GM12878 (cell line): Measurements from ENCODE around the gene IMMP2L. TPM values are rescaled to one million over a fixed set of nuclear protein-coding genes. Genes with fewer than 3 reads are reported as not detected.

Source experiments
- ATAC-seq: fragments of 200-7000 bp; cut with Tn5 transposase; 3 replicates; pipeline ENCODE4 v1.9.1; 2020; ENCODE audit warnings: mild to moderate bottlenecking, moderate library complexity
- BruUV-seq: library from RNA; stranded (reverse); fragments of 400-500 nt; replicated peaks from 2 replicates; lab custom pipeline; 2021; lab: Mats Ljungman, UMichigan
- CTCF ChIA-PET: fragments of 300-600 bp; sonication (Branson Sonifier 250); formaldehyde crosslinking; extraction: SDS; loops from one replicate; lab custom pipeline; 2021; ENCODE audit warnings: inconsistent platforms; lab: Yijun Ruan, JAX
- POLR2A ChIA-PET: fragments of 350-600 bp; formaldehyde crosslinking; extraction: SDS; loops from one replicate; lab custom pipeline; 2021; ENCODE audit warnings: inconsistent platforms; lab: Charles Lee
- RAD21 ChIA-PET: fragments of 300-600 bp; sonication (Branson Sonifier 250); formaldehyde crosslinking; loops from one replicate; lab custom pipeline; 2023; ENCODE audit warnings: antibody characterized with exemption; ENCODE audit not compliant: unreplicated experiment; lab: Charles Lee
- SMC1A ChIA-PET: fragments of 300-600 bp; sonication (Branson Sonifier 250); formaldehyde crosslinking; loops from one replicate; lab custom pipeline; 2023; ENCODE audit not compliant: unreplicated experiment, uncharacterized antibody; lab: Charles Lee
- DNase-seq: peaks from one replicate; pipeline ENCODE4 v3.0.0-alpha.2; 2011; ENCODE audit warnings: low read depth, low spot score
- FAIRE-seq: peaks from 3 replicates; lab custom pipeline; 2011; peaks lifted over from hg19 to GRCh38; lab: Jason Lieb, UNC
- H2AFZ ChIP-seq: 2 replicates; pipeline ENCODE4 v1.6.0; 2011; ENCODE audit warnings: low read depth, low read length, control low read depth; ENCODE audit not compliant: control insufficient read depth
- H3K27ac ChIP-seq: 2 replicates; pipeline ENCODE4 v1.5.1; 2011; ENCODE audit warnings: control low read depth; ENCODE audit not compliant: control insufficient read depth, insufficient read depth
- H3K27me3 ChIP-seq, 2 experiments: replicated peaks in 1 of 2; 2 replicates each; pipeline versions ENCODE4 v1.6.0 to v1.6.1; 2011; ENCODE audit warnings: low read length in 1 of 2; ENCODE audit not compliant: control insufficient read depth in 2 of 2, insufficient read depth in 2 of 2
- H3K36me3 ChIP-seq, 2 experiments: 2 replicates each; pipeline ENCODE4 v1.5.1; 2011; ENCODE audit warnings: low read length in 1 of 2; ENCODE audit not compliant: control insufficient read depth in 2 of 2, insufficient read depth in 2 of 2
- H3K4me1 ChIP-seq: 2 replicates; pipeline ENCODE4 v1.6.1; 2011; ENCODE audit warnings: mild to moderate bottlenecking, low read length, moderate library complexity, mixed read lengths; ENCODE audit not compliant: control insufficient read depth, insufficient read depth
- H3K4me2 ChIP-seq: 2 replicates; pipeline ENCODE4 v1.6.0; 2011; ENCODE audit warnings: control low read depth; ENCODE audit not compliant: control insufficient read depth, insufficient read depth
- H3K4me3 ChIP-seq: fragments of 200-600 bp; sonication (generic); 2 replicates; pipeline ENCODE4 v1.5.1; 2016
- H3K79me2 ChIP-seq: 2 replicates; pipeline ENCODE4 v1.6.0; 2011; ENCODE audit warnings: low read length; ENCODE audit not compliant: control insufficient read depth, insufficient read depth
- H3K9ac ChIP-seq: 2 replicates; pipeline ENCODE4 v1.8.0; 2011; ENCODE audit warnings: low read length, control low read depth, mixed read lengths; ENCODE audit not compliant: control insufficient read depth, insufficient read depth
- H3K9me3 ChIP-seq: replicated peaks from 3 replicates; pipeline ENCODE4 v1.5.1; 2011; ENCODE audit warnings: mild to moderate bottlenecking, low read length; ENCODE audit not compliant: control insufficient read depth, insufficient read depth
- H4K20me1 ChIP-seq: 2 replicates; pipeline ENCODE4 v1.6.0; 2011; ENCODE audit not compliant: control insufficient read depth, insufficient read depth
- CEBPB ChIP-seq, 2 experiments: fragments of 150-350 bp in 1 of 2; IDR thresholded peaks; 2 replicates each; pipeline ENCODE4 v1.6.1; 2012 to 2014; ENCODE audit warnings: low read depth in 2 of 2, low read length in 2 of 2, borderline replicate concordance in 1 of 2, inconsistent platforms in 1 of 2
- EGR1 ChIP-seq, 2 experiments: IDR thresholded peaks; 1 replicate in 1 of 2; 2 replicates in 1 of 2; pipeline ENCODE4 v1.6.1; 2011 to 2012; ENCODE audit warnings: low read depth in 2 of 2, low read length in 2 of 2, borderline replicate concordance in 1 of 2, mild to moderate bottlenecking in 1 of 2, moderate library complexity in 1 of 2
- JUNB ChIP-seq: IDR thresholded peaks from 2 replicates; pipeline ENCODE4 v1.6.1; 2016; ENCODE audit warnings: antibody characterized with exemption, mild to moderate bottlenecking
- NFYB ChIP-seq: IDR thresholded peaks from 2 replicates; pipeline ENCODE4 v1.6.1; 2011; ENCODE audit warnings: low read depth, mild to moderate bottlenecking, low read length, improper control_type of control experiment, moderate library complexity; ENCODE audit not compliant: insufficient read depth
- NR2F1 ChIP-seq: fragments of 450-650 bp; conservative IDR thresholded peaks from 2 replicates; pipeline ENCODE4 v1.6.1; 2017; ENCODE audit warnings: mild to moderate bottlenecking
- RUNX3 ChIP-seq: IDR thresholded peaks from 2 replicates; pipeline ENCODE4 v1.6.1; 2012; ENCODE audit warnings: low read length, inconsistent platforms
- SMAD5 ChIP-seq: IDR thresholded peaks from 2 replicates; pipeline ENCODE4 v1.6.1; 2016; ENCODE audit warnings: antibody characterized with exemption, low read depth
- SPI1 ChIP-seq: IDR thresholded peaks from 2 replicates; pipeline ENCODE4 v1.6.1; 2011; ENCODE audit warnings: low read depth, mild to moderate bottlenecking, low read length, moderate library complexity, borderline replicate concordance; ENCODE audit not compliant: insufficient read depth
- ZNF217 ChIP-seq: fragments of 450-650 bp; IDR thresholded peaks from 2 replicates; pipeline ENCODE4 v1.6.1; 2017; ENCODE audit warnings: antibody characterized with exemption, mild to moderate bottlenecking
- WGBS: methylation state at CpG from one replicate; pipeline ENCODE4 v1.1.6; 2016; ENCODE audit warnings: low lambda C conversion rate; ENCODE audit not compliant: insufficient replicate concordance, insufficient coverage; ENCODE audit errors: missing lambda C conversion rate; 5-methylcytosine and 5-hydroxymethylcytosine counted together
- in situ Hi-C: fragments of 300-500 bp; cut with MboI; formaldehyde crosslinking; loops from 9 replicates; pipeline ENCODE4 v1.14.3; 2018; ENCODE audit warnings: mixed read lengths
- intact Hi-C: fragments of 100-400 bp; cut with micrococcal nuclease; formaldehyde crosslinking; loops from one replicate; pipeline ENCODE4 v1.14.2; 2022; ENCODE audit not compliant: unreplicated experiment
- polyA plus RNA-seq, 11 experiments: library from polyadenylated mRNA; depleted of rRNA in 4 of 11; unstranded in 6 of 11; stranded (reverse) in 5 of 11; fragments of >200 nt; fragmentation: Nextera tagmentation in 4 of 11; fragmentation: Illumina TruSeq in 1 of 11; extraction: Ambion mirVana in 4 of 11; extraction: Trizol in 1 of 11; gene quantifications; 1 replicate in 1 of 11; 2 replicates in 10 of 11; pipeline versions ENCODE4 v1.2.1 to v1.2.3, GENCODE V29; 2011 to 2016; ENCODE audit warnings: inconsistent platforms in 2 of 11, missing spikeins in 2 of 11, low read depth in 1 of 11
- total RNA-seq, 4 experiments: library from RNA; depleted of rRNA in 3 of 4; stranded (reverse); fragments of >200 nt in 3 of 4; fragmentation: Illumina TruSeq in 1 of 4; extraction: Trizol in 1 of 4; gene quantifications; 2 replicates each; pipeline versions ENCODE4 v1.2.1 to v1.2.3, GENCODE V29; 2013 to 2021
- TF ChIP-seq, protein P1 (sequence below): fragments of 450-650 bp; IDR thresholded peaks from 2 replicates; pipeline ENCODE4 v1.6.1; 2017; ENCODE audit warnings: antibody characterized with exemption, mild to moderate bottlenecking, moderate library complexity
- TF ChIP-seq, protein P2 (sequence below): IDR thresholded peaks from 2 replicates; pipeline ENCODE4 v1.6.1; 2012; ENCODE audit warnings: low read length, inconsistent platforms

Gene IMMP2L
- total and polyA plus RNA-seq, 10 of the 15 experiments (the other 5 are each of a cell fraction or from before 2014, with no cell fraction given) = 12.6 to 46.3 (median 19.6) TPM

DNA sequence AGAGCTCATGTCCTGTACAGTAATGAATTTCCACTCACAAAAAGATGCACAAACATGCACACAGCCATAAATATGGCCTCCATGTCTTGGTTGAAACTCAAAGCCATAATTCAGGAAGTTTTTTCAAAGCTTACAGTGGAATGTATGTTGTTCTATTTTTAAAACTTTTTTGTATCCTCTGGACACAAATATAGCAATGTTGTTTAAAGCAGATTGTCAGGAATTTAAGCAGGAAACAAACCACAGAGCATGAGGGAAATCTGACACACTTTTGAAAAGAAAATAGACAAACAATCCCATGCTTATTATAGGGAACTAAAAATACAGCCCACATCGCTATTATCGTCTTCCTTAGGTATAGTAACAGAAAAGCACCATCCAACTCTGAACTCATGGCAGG is 449.9 kb downstream of the IMMP2L start:
- H2AFZ ChIP-seq = no peak overlapping the region
- FAIRE-seq (no peak), DNase-seq (no peak), ATAC-seq (no peak)
- no peak overlapping the region for H3K4me2 ChIP-seq
- in situ Hi-C loops = no loop called here
- no peaks in the 10 kb centered on the region for H4K20me1 ChIP-seq
- CTCF ChIA-PET = interaction anchor here (0.9 to 1.8 kb wide), 2 partner anchors 8 to 13 kb away, joined by 3 to 9 read pairs; no protein-coding TSS in a partner anchor
- RAD21 ChIA-PET = interaction anchor here (2.2 kb wide), 1 partner anchor 26 kb away, joined by 10 read pairs; no protein-coding TSS in a partner anchor
- TF ChIP-seq SMAD5 = no peak
- TF ChIP-seq, protein P1, sequence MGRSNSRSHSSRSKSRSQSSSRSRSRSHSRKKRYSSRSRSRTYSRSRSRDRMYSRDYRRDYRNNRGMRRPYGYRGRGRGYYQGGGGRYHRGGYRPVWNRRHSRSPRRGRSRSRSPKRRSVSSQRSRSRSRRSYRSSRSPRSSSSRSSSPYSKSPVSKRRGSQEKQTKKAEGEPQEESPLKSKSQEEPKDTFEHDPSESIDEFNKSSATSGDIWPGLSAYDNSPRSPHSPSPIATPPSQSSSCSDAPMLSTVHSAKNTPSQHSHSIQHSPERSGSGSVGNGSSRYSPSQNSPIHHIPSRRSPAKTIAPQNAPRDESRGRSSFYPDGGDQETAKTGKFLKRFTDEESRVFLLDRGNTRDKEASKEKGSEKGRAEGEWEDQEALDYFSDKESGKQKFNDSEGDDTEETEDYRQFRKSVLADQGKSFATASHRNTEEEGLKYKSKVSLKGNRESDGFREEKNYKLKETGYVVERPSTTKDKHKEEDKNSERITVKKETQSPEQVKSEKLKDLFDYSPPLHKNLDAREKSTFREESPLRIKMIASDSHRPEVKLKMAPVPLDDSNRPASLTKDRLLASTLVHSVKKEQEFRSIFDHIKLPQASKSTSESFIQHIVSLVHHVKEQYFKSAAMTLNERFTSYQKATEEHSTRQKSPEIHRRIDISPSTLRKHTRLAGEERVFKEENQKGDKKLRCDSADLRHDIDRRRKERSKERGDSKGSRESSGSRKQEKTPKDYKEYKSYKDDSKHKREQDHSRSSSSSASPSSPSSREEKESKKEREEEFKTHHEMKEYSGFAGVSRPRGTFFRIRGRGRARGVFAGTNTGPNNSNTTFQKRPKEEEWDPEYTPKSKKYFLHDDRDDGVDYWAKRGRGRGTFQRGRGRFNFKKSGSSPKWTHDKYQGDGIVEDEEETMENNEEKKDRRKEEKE = no peak
- BruUV-seq = no TSS peak
- SMC1A ChIA-PET = interaction anchor here (0.6 to 3.6 kb wide), 4 partner anchors 14 to 25 kb away, joined by 3 to 22 read pairs (median 4); no protein-coding TSS in a partner anchor
- no peak overlapping the region for H3K27ac ChIP-seq
- H3K4me1 ChIP-seq = no peaks in the 10 kb centered on the region
- no peaks in the 10 kb centered on the region for H3K36me3 ChIP-seq
- no peaks in the 10 kb centered on the region for H3K27me3 ChIP-seq
- H3K79me2 ChIP-seq = no peaks in the 10 kb centered on the region
- no peak overlapping the region for H3K4me3 ChIP-seq
- no peaks in the 10 kb centered on the region for H3K9me3 ChIP-seq
- intact Hi-C loops = no loop called here
- no peak overlapping the region for H3K9ac ChIP-seq
- 26% methylated on average over 2 of the region's 2 CpGs for WGBS
- POLR2A ChIA-PET = no interaction called here

DNA sequence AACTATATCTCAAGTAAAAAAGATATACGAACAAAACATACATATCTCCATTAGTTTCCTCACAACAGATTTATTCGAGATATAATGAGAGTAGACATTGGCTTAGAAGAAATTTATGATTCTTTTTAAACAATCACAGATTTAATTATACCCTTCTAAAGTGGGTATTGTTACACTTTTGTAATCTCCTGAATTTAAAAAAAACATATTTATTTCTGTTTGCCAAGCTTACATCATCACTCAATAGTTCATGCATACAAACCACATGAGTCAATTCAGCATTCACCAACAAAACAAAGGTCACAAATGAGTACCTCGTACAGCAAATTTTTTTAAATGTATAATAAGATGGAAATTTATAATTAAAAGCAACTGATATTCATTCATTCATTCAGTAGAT is 453.8 kb downstream of the IMMP2L start:
- no peaks in the 10 kb centered on the region for H3K79me2 ChIP-seq
- no peak for DNase-seq
- ChIA-PET SMC1A (interaction anchor here (0.8 to 2.7 kb wide), 3 partner anchors 9 to 29 kb away, joined by 3 to 12 read pairs (median 8); no protein-coding TSS in a partner anchor), POLR2A (interaction anchor here (0.6 to 1.4 kb wide), 3 partner anchors 82 to 280 kb away, joined by 3 to 5 read pairs (median 3); no protein-coding TSS in a partner anchor), CTCF (interaction anchor here (3.1 kb wide), 1 partner anchor 10 kb away, joined by 12 read pairs; no protein-coding TSS in a partner anchor), RAD21 (interaction anchor here (1.3 to 2.4 kb wide), 2 partner anchors 14 to 29 kb away, joined by 3 to 8 read pairs; no protein-coding TSS in a partner anchor)
- H3K4me1 ChIP-seq = peaks cover 11% of the 10 kb centered on the region
- 65% methylated on average over 3 of the region's 3 CpGs for WGBS
- in situ Hi-C loops (no loop called here), intact Hi-C loops (loop anchor here (10.0 kb wide), 1 partner anchor 664 kb away; no protein-coding TSS in a partner anchor)
- H3K36me3 ChIP-seq = no peaks in the 10 kb centered on the region
- no peaks in the 10 kb centered on the region; the same call in 1 of the 3 replicates for H3K9me3 ChIP-seq
- no peak overlapping the region for H3K27ac ChIP-seq
- no TSS peak for BruUV-seq
- no peaks in the 10 kb centered on the region for H4K20me1 ChIP-seq
- no peak overlapping the region for H3K4me2 ChIP-seq
- H3K9ac ChIP-seq = no peak overlapping the region
- no peak overlapping the region for H2AFZ ChIP-seq
- no peak overlapping the region for H3K4me3 ChIP-seq
- FAIRE-seq = no peak
- H3K27me3 ChIP-seq = no peaks in the 10 kb centered on the region
- no peak for ATAC-seq
- TF ChIP-seq EGR1 (IDR thresholded peaks at IDR 0.05; ENCODE audit: borderline replicate concordance in 1 of 2, low read depth in 2 of 2, low read length in 2 of 2) = no peak
- TF ChIP-seq, protein P2, sequence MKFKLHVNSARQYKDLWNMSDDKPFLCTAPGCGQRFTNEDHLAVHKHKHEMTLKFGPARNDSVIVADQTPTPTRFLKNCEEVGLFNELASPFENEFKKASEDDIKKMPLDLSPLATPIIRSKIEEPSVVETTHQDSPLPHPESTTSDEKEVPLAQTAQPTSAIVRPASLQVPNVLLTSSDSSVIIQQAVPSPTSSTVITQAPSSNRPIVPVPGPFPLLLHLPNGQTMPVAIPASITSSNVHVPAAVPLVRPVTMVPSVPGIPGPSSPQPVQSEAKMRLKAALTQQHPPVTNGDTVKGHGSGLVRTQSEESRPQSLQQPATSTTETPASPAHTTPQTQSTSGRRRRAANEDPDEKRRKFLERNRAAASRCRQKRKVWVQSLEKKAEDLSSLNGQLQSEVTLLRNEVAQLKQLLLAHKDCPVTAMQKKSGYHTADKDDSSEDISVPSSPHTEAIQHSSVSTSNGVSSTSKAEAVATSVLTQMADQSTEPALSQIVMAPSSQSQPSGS = peak; percentile 27; the same call in 1 of the 2 replicates
- no peak for TF ChIP-seq NFYB
- no peak for TF ChIP-seq SPI1
- no peak for TF ChIP-seq ZNF217
- TF ChIP-seq CEBPB (IDR thresholded peaks at IDR 0.05; ENCODE audit: borderline replicate concordance in 1 of 2, low read depth in 2 of 2, low read length in 2 of 2) = no peak
- TF ChIP-seq JUNB = peak; percentile 67; the same call in 1 of the 2 replicates
- peak; percentile 62; the same call in 1 of the 2 replicates for TF ChIP-seq RUNX3
- TF ChIP-seq NR2F1 = no peak
